Stimulated activated CD8-positive, alpha-beta memory T cell treated with anti-CD3 and anti-CD28 coated beads, Interleukin-2, amount 100 ng/mL, for 1 hour (primary cell): ENCODE data around the gene RTL1.

Experiments used
- DNase-seq, 2 donors: peaks; one replicate each; pipeline ENCODE4 v3.0.0-alpha.2; 2020; ENCODE audit warnings: low read depth in 2 of 2

RTL1 gene

GRCh38 chr14:100834794-100835547 is 68.6 kb downstream of the RTL1 start:
- no peak for DNase-seq

GRCh38 chr14:100834082-100834793 is 69.3 kb downstream of the RTL1 start:
- no peak for DNase-seq

- no peak for DNase-seq
These were observed 71.1 kb downstream of the RTL1 start for GRCh38 chr14:100832311-100832960.

- DNase-seq: no peak
These were observed 72.8 kb downstream of the RTL1 start for GRCh38 chr14:100830681-100831080.
